ENCODE data around the gene DTX1. TPM values are rescaled to one million over a fixed set of nuclear protein-coding genes. Genes with fewer than 3 reads are reported as not detected.

The DTX1 gene
- total RNA-seq, 2 experiments from 2014 or later: 0.55 to 0.57 TPM

DNA sequence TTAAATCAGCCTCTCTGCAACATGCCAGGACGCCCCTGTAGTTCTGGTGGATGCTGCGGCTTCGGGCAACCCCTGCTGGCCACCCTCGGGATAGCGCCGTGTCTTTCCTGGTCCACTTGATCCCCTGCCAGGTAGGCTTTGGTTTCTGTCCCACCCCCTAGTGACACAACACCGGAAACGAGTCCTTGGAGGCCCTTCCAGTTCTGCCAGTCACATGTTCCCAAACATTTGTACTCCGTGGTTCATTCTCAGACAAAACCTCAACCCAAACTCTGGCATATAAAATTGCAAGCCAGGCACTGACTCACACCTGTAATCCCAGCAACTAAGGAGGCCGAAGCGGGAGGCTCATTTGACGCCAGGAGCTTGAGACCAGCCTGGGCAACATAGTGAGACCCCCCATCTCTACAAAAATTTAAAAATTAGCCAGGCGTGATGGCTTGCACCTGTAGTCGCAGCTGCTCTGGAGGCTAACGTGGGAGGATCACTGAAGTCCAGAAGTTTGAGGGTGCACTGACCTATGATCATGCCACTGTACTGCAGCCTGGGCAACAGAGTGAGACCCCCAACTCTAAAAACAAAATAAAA is 42.0 kb downstream of the DTX1 start:
- H3K9me3 Mint-ChIP-seq: no peaks in the 10 kb centered on the region
- H3K27ac Mint-ChIP-seq: no peak overlapping the region
- peaks cover 2% of the 10 kb centered on the region for H3K4me1 Mint-ChIP-seq
- H3K4me3 Mint-ChIP-seq: no peak overlapping the region
- DNase-seq: peak; percentile 75
- H3K27me3 Mint-ChIP-seq: peaks cover 2% of the 10 kb centered on the region
- POLR2A ChIA-PET: interaction anchor here (0.5 kb wide), 1 partner anchor 25 kb away, joined by 3 read pairs; no protein-coding TSS in a partner anchor
- H3K36me3 Mint-ChIP-seq: no peaks in the 10 kb centered on the region
- ATAC-seq (ENCODE audit: low read depth): peak; percentile 64

DNA sequence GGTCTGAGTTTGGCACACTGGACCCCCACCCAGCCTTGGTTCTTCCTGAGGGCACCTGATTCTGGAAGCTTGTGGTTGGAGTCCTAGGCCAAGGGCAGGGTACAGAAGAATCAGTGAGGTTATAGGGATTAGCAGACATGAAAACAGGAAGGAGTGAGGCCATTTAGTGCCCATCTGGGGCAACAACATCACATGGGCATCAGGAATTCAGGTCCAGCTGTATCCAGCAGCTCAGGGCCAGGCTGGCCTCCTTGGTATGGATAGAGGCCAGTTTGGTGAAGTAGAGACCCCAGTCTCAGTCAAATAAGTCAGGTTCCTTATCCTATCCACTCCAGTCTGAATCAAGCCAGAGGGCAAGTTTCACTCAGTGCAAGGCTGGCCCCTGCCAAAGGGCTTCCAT is 42.8 kb downstream of the DTX1 start:
- DNase-seq (no peak), ATAC-seq (ENCODE audit: low read depth) (no peak)
- POLR2A ChIA-PET: interaction anchor here (0.5 kb wide), 1 partner anchor 24 kb away, joined by 3 read pairs; no protein-coding TSS in a partner anchor
- Mint-ChIP-seq H3K9me3 (no peaks in the 10 kb centered on the region), H3K36me3 (no peaks in the 10 kb centered on the region), H3K27me3 (peaks cover 6% of the 10 kb centered on the region), H3K4me3 (no peak overlapping the region), H3K27ac (no peak overlapping the region), H3K4me1 (peaks cover 5% of the 10 kb centered on the region)

DNA sequence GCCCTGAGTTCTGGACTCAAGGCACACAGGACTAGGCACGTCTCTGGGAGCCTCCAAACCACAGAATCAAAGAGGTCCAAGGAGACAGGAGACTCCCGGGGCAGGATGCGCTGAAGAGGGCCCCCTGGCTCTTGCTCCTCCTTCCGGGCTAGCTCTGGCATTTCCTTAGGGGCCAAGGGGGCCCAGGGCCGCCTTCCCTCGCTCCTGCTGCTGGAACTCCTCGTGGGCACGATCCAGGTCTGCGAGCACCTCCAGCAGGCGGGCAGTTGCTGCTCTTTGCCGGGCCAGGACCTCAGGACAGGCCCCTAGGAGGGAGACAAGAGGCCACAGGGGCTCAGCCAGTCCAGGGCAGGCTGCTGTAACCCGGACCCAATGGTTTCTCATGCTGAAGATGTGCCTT is 43.2 kb downstream of the DTX1 start:
- no peak for DNase-seq
- peaks cover 6% of the 10 kb centered on the region for H3K27me3 Mint-ChIP-seq
- POLR2A ChIA-PET: no interaction called here
- no peak overlapping the region for H3K27ac Mint-ChIP-seq
- H3K4me3 Mint-ChIP-seq: no peak overlapping the region
- H3K4me1 Mint-ChIP-seq: peaks cover 5% of the 10 kb centered on the region
- no peaks in the 10 kb centered on the region for H3K36me3 Mint-ChIP-seq
- ATAC-seq (ENCODE audit: low read depth): no peak
- no peaks in the 10 kb centered on the region for H3K9me3 Mint-ChIP-seq

DNA sequence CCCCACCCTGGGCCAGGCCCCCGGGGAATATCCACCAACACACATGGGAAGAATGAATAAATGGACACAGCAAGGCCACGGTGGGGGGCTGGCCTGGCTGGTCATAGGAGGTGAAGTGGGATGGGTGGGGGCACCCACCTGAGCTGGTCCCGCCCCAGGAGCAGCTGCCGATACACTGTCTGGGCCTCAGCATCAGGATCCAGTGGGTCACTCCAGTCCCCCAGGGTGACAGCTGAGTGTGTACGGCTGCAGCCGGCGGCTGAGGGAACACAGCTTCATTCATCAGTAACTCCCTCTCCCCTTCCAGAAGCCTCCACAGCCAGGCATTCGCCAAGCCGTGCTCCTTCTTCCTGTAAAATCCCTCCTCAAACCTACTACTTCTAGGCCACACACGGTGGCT is 45.2 kb downstream of the DTX1 start:
- no peaks in the 10 kb centered on the region for H3K36me3 Mint-ChIP-seq
- H3K9me3 Mint-ChIP-seq: no peaks in the 10 kb centered on the region
- peaks cover 6% of the 10 kb centered on the region for H3K27me3 Mint-ChIP-seq
- H3K4me1 Mint-ChIP-seq: peaks cover 9% of the 10 kb centered on the region
- DNase-seq: no peak
- H3K4me3 Mint-ChIP-seq: no peak overlapping the region
- H3K27ac Mint-ChIP-seq: no peak overlapping the region
- ATAC-seq (ENCODE audit: low read depth): no peak
- POLR2A ChIA-PET: no interaction called here

DNA sequence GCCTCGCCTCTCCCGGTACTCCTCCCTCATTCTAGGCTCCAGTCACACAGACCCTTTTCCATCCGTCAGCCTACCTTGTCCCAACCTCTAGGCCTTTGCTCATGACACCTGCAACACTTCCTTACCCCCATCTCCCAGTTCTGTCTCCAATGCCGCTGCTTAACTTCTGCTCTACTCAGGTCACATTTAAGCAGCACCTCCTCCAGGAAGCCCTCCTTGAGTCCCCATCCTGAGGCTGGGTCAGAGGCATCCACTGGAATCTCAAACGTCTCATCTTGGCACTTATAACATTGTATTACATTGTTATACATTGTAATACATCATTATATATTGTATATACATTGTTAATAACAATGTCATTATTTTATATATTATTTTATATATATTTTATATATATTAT is 46.3 kb downstream of the DTX1 start:
- H3K9me3 Mint-ChIP-seq: no peaks in the 10 kb centered on the region
- DNase-seq (no peak), ATAC-seq (ENCODE audit: low read depth) (no peak)
- POLR2A ChIA-PET: interaction anchor here (0.8 to 1.4 kb wide), 3 partner anchors 16 to 124 kb away, joined by 3 to 5 read pairs (median 4); no protein-coding TSS in a partner anchor
- peaks cover 6% of the 10 kb centered on the region for H3K27me3 Mint-ChIP-seq
- H3K4me3 Mint-ChIP-seq: no peak overlapping the region
- H3K36me3 Mint-ChIP-seq: no peaks in the 10 kb centered on the region
- H3K27ac Mint-ChIP-seq: no peak overlapping the region
- peaks cover 12% of the 10 kb centered on the region for H3K4me1 Mint-ChIP-seq

DNA sequence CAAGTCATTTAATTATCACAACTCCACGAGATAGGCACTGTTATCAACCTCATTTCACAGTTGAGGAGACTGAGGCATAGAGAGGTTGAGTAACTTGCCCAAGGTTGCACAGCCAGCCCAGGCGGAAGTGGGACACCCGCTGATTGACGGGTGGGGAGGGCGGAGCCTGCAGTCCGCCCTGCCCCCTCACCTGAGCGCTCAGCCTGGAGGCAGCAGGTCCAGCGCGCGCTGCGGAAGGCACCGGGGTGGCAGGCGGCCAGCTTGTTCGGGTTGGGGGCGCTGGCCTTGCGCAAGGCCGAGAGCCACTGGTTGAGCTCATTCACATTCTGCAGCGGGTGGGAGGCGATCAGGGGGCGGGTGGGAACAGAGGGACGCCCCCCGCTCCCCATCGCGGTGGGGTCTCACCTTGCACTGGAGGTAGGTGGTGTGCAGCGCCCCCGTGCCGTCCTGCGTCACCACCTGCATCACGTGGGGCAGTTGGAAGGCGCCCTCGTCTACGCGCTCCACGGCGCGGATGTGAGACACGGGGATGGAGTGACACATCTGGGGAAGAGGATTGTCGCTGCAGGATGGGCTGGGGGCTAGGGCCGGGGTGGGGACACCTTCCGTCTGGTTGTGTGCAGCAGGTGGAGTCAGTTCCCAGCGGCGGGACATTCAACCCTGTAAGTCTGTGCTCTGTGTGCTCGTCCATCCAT is 47.4 kb downstream of the DTX1 start:
- Mint-ChIP-seq H3K4me1 (peaks cover 11% of the 10 kb centered on the region), H3K36me3 (no peaks in the 10 kb centered on the region), H3K4me3 (peak overlapping the region; percentile 66), H3K9me3 (no peaks in the 10 kb centered on the region), H3K27me3 (peaks cover 8% of the 10 kb centered on the region), H3K27ac (peak overlapping the region; percentile 40)
- POLR2A ChIA-PET: interaction anchor here (0.8 to 1.4 kb wide), 4 partner anchors 14 to 125 kb away, joined by 3 to 5 read pairs (median 4); no protein-coding TSS in a partner anchor
- DNase-seq (peak; percentile 74), ATAC-seq (ENCODE audit: low read depth) (peak; percentile 94)

DNA sequence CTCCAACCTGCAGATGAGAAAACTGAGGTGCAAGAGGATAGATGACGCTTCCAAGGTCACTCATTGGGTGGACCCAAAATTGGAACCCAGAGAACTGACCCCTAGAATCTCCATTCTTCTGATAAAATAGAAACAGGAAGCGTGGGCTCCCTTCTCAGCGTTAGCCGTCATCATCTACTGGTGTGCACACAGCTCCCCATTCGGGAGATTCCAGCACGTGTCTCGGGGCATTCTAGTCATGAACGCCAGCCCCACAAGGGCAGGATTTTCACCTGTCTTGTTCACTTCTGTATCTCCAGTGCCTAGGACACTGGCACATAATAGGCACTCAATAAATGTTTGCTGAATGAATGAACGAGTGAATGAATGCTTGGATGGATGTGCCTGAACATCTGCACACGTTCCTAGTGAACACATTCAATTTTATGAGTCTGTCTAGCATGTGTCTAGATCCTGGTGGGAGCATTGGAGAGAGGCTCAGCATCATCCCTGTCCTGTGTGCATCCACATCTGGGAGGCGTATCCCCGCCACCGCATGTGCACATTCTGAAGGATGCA is 48.5 kb downstream of the DTX1 start:
- DNase-seq (no peak), ATAC-seq (ENCODE audit: low read depth) (no peak)
- H3K36me3 Mint-ChIP-seq: no peaks in the 10 kb centered on the region
- peaks cover 14% of the 10 kb centered on the region for H3K4me1 Mint-ChIP-seq
- POLR2A ChIA-PET: no interaction called here
- H3K27me3 Mint-ChIP-seq: peaks cover 10% of the 10 kb centered on the region
- H3K4me3 Mint-ChIP-seq: peak overlapping the region; percentile 37
- no peaks in the 10 kb centered on the region for H3K9me3 Mint-ChIP-seq
- no peak overlapping the region for H3K27ac Mint-ChIP-seq

DNA sequence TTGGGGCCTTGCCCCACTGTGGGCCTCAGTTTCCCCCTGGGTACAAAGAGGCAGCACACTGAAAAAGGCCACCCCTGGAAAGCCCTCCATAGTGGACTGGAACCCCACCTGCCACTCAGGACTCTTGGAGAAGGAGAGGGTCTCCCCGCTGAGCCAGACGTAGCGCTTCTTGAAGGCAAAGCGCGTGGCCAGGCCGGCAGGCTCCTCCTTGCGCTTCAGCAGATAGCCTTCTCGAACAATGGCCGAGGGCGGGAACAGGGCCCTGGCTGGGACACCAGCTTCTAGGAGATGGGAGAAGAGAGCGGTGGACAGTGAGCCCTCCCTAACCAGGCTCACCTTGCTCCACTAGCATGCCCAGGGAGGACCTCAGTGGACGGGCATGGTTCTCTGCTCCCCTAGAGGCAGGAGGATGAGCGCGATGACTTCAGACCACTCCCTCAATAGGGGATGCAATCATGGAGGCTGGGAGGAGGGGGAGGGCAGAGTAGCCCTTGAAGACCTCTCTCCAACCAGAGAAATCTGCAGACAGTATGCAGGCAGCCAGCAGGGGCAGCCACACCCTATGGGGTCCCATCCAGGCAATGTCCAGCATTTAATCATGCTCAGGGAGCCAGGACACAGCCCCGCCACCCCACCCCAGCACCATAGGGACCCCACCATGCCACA is 49.2 kb downstream of the DTX1 start:
- Mint-ChIP-seq H3K36me3 (no peaks in the 10 kb centered on the region), H3K4me1 (peaks cover 18% of the 10 kb centered on the region), H3K27me3 (peaks cover 8% of the 10 kb centered on the region), H3K27ac (no peak overlapping the region), H3K4me3 (no peak overlapping the region), H3K9me3 (no peaks in the 10 kb centered on the region)
- DNase-seq: no peak
- POLR2A ChIA-PET: no interaction called here
- ATAC-seq (ENCODE audit: low read depth): no peak

DNA sequence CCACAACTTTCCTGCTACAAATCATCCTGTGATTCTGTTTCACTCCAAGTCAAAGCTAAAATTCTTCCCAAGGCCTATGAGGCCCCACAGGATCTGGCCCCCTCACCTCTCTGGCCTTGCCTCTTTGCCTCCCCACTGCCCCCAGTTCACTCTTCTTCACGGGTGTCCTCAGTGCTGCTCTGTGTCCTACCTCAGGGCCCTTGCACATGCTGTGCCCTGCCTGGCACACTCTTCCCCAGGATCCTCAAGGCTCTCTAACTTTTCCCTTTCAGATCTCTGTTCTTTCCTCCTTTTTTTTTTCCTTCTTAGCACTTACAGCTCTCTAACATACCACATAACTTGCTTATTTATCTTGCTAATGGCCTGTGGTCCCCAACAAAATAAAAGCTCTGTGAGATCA is 49.8 kb downstream of the DTX1 start:
- POLR2A ChIA-PET: no interaction called here
- ATAC-seq (ENCODE audit: low read depth) (no peak), DNase-seq (no peak)
- Mint-ChIP-seq H3K27me3 (peaks cover 8% of the 10 kb centered on the region), H3K4me1 (peaks cover 18% of the 10 kb centered on the region), H3K4me3 (no peak overlapping the region), H3K36me3 (no peaks in the 10 kb centered on the region), H3K27ac (no peak overlapping the region), H3K9me3 (no peaks in the 10 kb centered on the region)

DNA sequence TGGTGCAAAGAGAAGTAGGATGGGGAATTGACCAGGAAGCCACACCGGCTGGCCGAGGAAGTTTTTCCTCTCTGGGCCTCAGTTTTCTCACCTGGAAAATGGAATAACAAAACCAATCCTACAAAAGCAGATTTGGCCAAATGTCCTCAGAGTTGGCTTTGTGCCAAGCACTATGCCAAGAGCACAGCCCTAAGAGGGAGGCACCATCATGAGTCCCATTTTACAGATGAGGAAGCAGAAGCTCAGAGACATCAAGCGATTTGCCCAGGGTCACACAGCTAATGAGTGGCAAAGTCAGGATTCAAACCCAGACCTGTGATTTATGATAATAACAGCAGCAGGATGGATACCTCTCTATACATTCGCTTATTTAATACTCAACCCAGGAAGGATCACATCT is 51.8 kb downstream of the DTX1 start:
- Mint-ChIP-seq H3K4me3 (no peak overlapping the region), H3K9me3 (no peaks in the 10 kb centered on the region), H3K27ac (no peak overlapping the region), H3K36me3 (no peaks in the 10 kb centered on the region), H3K4me1 (peaks cover 18% of the 10 kb centered on the region), H3K27me3 (peaks cover 8% of the 10 kb centered on the region)
- POLR2A ChIA-PET: no interaction called here
- DNase-seq (no peak), ATAC-seq (ENCODE audit: low read depth) (no peak)

DNA sequence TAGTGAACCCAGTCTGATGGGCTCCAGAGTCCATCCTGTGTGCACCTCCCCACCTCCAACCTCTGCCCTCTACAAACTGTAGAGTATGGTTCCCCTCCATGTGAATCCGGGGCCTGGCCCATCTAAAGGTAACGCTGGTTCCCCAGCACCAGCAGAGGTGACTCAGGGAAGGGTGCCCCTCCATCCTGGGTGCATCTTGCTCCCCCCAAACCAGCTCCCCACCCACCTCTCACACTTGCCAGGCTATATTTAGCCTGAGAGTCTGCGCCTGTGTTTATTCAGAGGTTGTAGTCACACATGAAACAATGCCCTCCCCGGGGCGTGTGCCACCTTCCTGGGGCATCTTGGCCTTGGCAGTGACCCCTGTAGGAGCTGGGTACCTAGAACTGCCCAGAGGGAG is 52.8 kb downstream of the DTX1 start:
- H3K27ac Mint-ChIP-seq: no peak overlapping the region
- peaks cover 15% of the 10 kb centered on the region for H3K4me1 Mint-ChIP-seq
- H3K4me3 Mint-ChIP-seq: no peak overlapping the region
- H3K27me3 Mint-ChIP-seq: peaks cover 4% of the 10 kb centered on the region
- no peaks in the 10 kb centered on the region for H3K36me3 Mint-ChIP-seq
- DNase-seq (no peak), ATAC-seq (ENCODE audit: low read depth) (no peak)
- no peaks in the 10 kb centered on the region for H3K9me3 Mint-ChIP-seq
- POLR2A ChIA-PET: interaction anchor here (0.7 kb wide), 1 partner anchor 68 kb away, joined by 3 read pairs; no protein-coding TSS in a partner anchor

DNA sequence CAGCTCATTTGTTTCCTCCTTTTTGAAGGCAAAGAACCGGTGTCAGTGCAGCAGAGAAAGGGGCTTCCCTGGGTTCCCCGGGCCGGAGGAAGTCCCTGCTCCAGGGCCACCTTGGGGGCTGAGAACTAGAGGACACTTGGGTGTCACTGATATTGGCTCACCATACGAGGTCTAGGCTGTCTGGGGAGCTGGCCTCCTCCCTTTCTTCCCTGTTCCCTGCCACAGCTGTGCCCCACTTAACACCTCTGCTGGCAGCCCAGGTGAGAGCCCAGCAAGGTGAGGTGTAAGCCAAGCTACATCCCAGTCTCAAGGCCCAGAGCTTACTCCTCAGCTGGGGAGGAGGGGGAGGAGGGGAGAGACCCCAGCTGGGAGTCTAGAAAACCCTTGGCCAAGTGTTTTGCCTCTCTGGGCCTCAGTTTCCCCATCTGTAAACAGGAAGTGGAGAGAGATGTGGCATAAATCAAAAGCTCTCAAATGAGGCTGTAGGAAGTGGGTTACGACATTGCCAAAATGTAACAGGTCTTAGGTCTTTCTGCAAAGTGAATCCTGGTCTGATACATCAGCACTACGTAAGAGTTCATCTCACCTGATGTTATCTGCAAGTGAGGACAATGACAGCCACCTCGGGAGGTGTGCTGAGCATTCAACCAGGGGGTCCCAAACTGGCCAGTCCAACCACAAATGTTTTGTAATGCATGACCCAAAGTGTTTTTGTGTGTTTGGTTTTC is 53.5 kb downstream of the DTX1 start:
- no peaks in the 10 kb centered on the region for H3K36me3 Mint-ChIP-seq
- DNase-seq (no peak), ATAC-seq (ENCODE audit: low read depth) (no peak)
- no peaks in the 10 kb centered on the region for H3K9me3 Mint-ChIP-seq
- H3K27ac Mint-ChIP-seq: no peak overlapping the region
- POLR2A ChIA-PET: interaction anchor here (0.7 kb wide), 1 partner anchor 67 kb away, joined by 3 read pairs; no protein-coding TSS in a partner anchor
- H3K4me3 Mint-ChIP-seq: no peak overlapping the region
- H3K4me1 Mint-ChIP-seq: peaks cover 15% of the 10 kb centered on the region
- peaks cover 4% of the 10 kb centered on the region for H3K27me3 Mint-ChIP-seq

DNA sequence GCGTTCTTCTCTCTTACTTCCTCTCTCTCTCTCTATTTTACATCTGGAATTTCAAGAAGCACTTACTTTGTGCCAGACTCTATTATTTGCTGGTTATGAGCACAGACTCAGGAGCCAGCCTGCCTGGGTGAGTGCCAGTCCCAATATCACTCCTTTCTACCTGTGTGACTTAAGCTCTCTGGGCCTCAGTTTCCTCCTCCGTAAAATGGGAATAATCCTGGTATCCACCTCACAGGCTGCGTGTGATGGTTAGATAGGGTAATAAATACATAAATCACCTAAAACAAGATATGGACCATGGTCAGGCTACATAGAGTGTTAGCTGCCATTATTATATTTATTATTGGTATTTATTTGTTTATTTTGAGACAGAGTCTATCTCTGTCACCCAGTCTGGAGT is 54.7 kb downstream of the DTX1 start:
- DNase-seq (no peak), ATAC-seq (ENCODE audit: low read depth) (no peak)
- no peaks in the 10 kb centered on the region for H3K36me3 Mint-ChIP-seq
- no peak overlapping the region for H3K4me3 Mint-ChIP-seq
- no peaks in the 10 kb centered on the region for H3K9me3 Mint-ChIP-seq
- H3K27me3 Mint-ChIP-seq: peaks cover 6% of the 10 kb centered on the region
- no peak overlapping the region for H3K27ac Mint-ChIP-seq
- POLR2A ChIA-PET: interaction anchor here (0.5 kb wide), 1 partner anchor 73 kb away, joined by 5 read pairs; no protein-coding TSS in a partner anchor
- peaks cover 15% of the 10 kb centered on the region for H3K4me1 Mint-ChIP-seq

Data from activated naive CD8-positive, alpha-beta T cell treated with anti-CD3 and anti-CD28 coated beads, Interleukin-2, amount 10 ng/mL, durations not matched to agents 7 days and 5 days (primary cell).